SK-N-SH (cell line): ENCODE measurements around the gene ZNF664. TPM values are rescaled to one million over a fixed set of nuclear protein-coding genes. Genes with fewer than 3 reads are reported as not detected.

ENCODE experiments used
- CTCF ChIA-PET: fragments of 300-600, 350-600 bp; formaldehyde crosslinking; extraction: SDS; loops from one replicate; lab custom pipeline; 2021; lab: Yijun Ruan, JAX
- POLR2A ChIA-PET: fragments of 350-600 bp; sonication (Branson Sonifier 250); formaldehyde crosslinking; extraction: SDS; loops from one replicate; lab custom pipeline; 2020; ENCODE audit warnings: antibody characterized with exemption, inconsistent platforms; lab: Yijun Ruan, JAX
- DNase-seq: peaks from one replicate; pipeline ENCODE4 v3.0.0; 2012
- H2AFZ ChIP-seq: fragments of 200-600 bp; sonication (generic); 2 replicates; pipeline ENCODE4 v1.8.1; 2016; ENCODE audit warnings: antibody characterized with exemption, mild to moderate bottlenecking, low read depth
- H3F3A ChIP-seq: fragments of 200-600 bp; sonication (generic); replicated peaks from 2 replicates; pipeline ENCODE3; 2016; ENCODE audit warnings: antibody characterized with exemption, mild to moderate bottlenecking; ENCODE audit not compliant: insufficient read depth
- H3K27ac ChIP-seq, 2 experiments: fragments of 200-500 bp in 1 of 2; fragments of 200-600 bp in 1 of 2; sonication (Bioruptor generic) in 1 of 2; sonication (generic), shearing (Covaris generic) in 1 of 2; 2 replicates each; pipeline versions ENCODE4 v1.5.1 to v1.6.1; 2014 to 2016; ENCODE audit warnings: low read depth in 2 of 2, inconsistent platforms in 1 of 2, low read length in 1 of 2, mild to moderate bottlenecking in 1 of 2, mixed read lengths in 1 of 2
- H3K27me3 ChIP-seq: fragments of 200-600 bp; sonication (generic), shearing (Covaris generic); 2 replicates; pipeline ENCODE4 v1.6.1; 2016; ENCODE audit warnings: mixed run types; ENCODE audit not compliant: insufficient read depth
- H3K36me3 ChIP-seq, 2 experiments: fragments of 200-500 bp in 1 of 2; fragments of 200-600 bp in 1 of 2; sonication (Bioruptor generic) in 1 of 2; sonication (generic) in 1 of 2; replicated peaks in 1 of 2; 2 replicates each; pipeline versions ENCODE3 to v1.5.1; 2014 to 2016; ENCODE audit warnings: low read length in 1 of 2, mild to moderate bottlenecking in 1 of 2; ENCODE audit not compliant: insufficient read depth in 2 of 2, control insufficient read depth in 1 of 2
- H3K4me1 ChIP-seq, 2 experiments: fragments of 200-500 bp in 1 of 2; fragments of 200-600 bp in 1 of 2; sonication (Bioruptor generic) in 1 of 2; sonication (generic), shearing (Covaris generic) in 1 of 2; 2 replicates each; pipeline versions ENCODE4 v1.5.1 to v1.6.1; 2014 to 2016; ENCODE audit warnings: low read depth in 1 of 2, low read length in 1 of 2, mixed run types in 1 of 2; ENCODE audit not compliant: insufficient read depth in 2 of 2, control insufficient read depth in 1 of 2
- H3K4me2 ChIP-seq: fragments of 200-600 bp; sonication (generic), shearing (Covaris generic); 2 replicates; pipeline ENCODE4 v1.6.1; 2017; ENCODE audit warnings: mixed run types
- H3K4me3 ChIP-seq, 2 experiments: fragments of 200-500 bp in 1 of 2; fragments of 200-600 bp in 1 of 2; sonication (Bioruptor generic) in 1 of 2; sonication (generic), shearing (Covaris generic) in 1 of 2; 2 replicates each; pipeline versions ENCODE4 v1.5.1 to v1.8.1; 2014 to 2016; ENCODE audit warnings: low read depth in 2 of 2, inconsistent platforms in 1 of 2, low read length in 1 of 2, mild to moderate bottlenecking in 1 of 2, mixed read lengths in 1 of 2, moderate library complexity in 1 of 2
- H3K79me2 ChIP-seq: fragments of 200-600 bp; sonication (generic); 2 replicates; pipeline ENCODE4 v1.8.1; 2017; ENCODE audit warnings: mild to moderate bottlenecking; ENCODE audit not compliant: insufficient read depth
- H3K9ac ChIP-seq: fragments of 200-600 bp; sonication (generic); 2 replicates; pipeline ENCODE4 v1.6.1; 2017; ENCODE audit warnings: mixed run types
- H3K9me2 ChIP-seq: fragments of 200-600 bp; sonication (generic); 2 replicates; pipeline ENCODE4 v1.6.1; 2017; ENCODE audit warnings: mixed run types
- H3K9me3 ChIP-seq: fragments of 200-600 bp; sonication (generic); 2 replicates; pipeline ENCODE4 v1.6.1; 2017; ENCODE audit warnings: mixed run types, mild to moderate bottlenecking, moderate library complexity
- H4K20me1 ChIP-seq: fragments of 200-600 bp; sonication (generic); 2 replicates; pipeline ENCODE4 v1.6.1; 2017; ENCODE audit warnings: mild to moderate bottlenecking, mixed run types; ENCODE audit not compliant: insufficient read depth
- FOSL2 ChIP-seq: IDR thresholded peaks from 2 replicates; pipeline ENCODE4 v1.4.0; 2012; ENCODE audit warnings: low read depth, mild to moderate bottlenecking, moderate library complexity, borderline replicate concordance
- FOXJ3 ChIP-seq: sonication (generic); formaldehyde crosslinking; IDR thresholded peaks from 2 replicates; pipeline ENCODE4 v1.5.1; 2020; ENCODE audit warnings: mild to moderate bottlenecking, missing genetic modification reagents
- FOXM1 ChIP-seq: IDR thresholded peaks from 2 replicates; pipeline ENCODE4 v1.4.0; 2012; ENCODE audit warnings: low read depth, mild to moderate bottlenecking
- GABPA ChIP-seq: IDR thresholded peaks from 2 replicates; pipeline ENCODE4 v1.4.0; 2012; ENCODE audit warnings: low read depth, mild to moderate bottlenecking
- GATA2 ChIP-seq: sonication (generic); formaldehyde crosslinking; IDR thresholded peaks from 2 replicates; pipeline ENCODE4 v1.5.0; 2020; ENCODE audit warnings: mild to moderate bottlenecking, missing genetic modification reagents
- MXI1 ChIP-seq: IDR thresholded peaks from 2 replicates; pipeline ENCODE4 v1.6.1; 2012; ENCODE audit warnings: mild to moderate bottlenecking, low read depth, low read length, improper control_type of control experiment
- NRF1 ChIP-seq: IDR thresholded peaks from 2 replicates; pipeline ENCODE4 v1.6.1; 2012; ENCODE audit warnings: low read depth, mild to moderate bottlenecking, low read length
- POLR2AphosphoS5 ChIP-seq: IDR thresholded peaks from 2 replicates; pipeline ENCODE4 v1.6.1; 2012; ENCODE audit warnings: low read depth, low read length
- RCOR1 ChIP-seq: fragments of 150-350 bp; IDR thresholded peaks from 2 replicates; pipeline ENCODE4 v1.6.1; 2017; ENCODE audit warnings: antibody characterized with exemption, low read length
- RFX5 ChIP-seq: IDR thresholded peaks from 2 replicates; pipeline ENCODE4 v1.6.1; 2012; ENCODE audit warnings: mild to moderate bottlenecking, improper control_type of control experiment, low read length
- RXRA ChIP-seq: IDR thresholded peaks from 2 replicates; pipeline ENCODE4 v1.4.0; 2012; ENCODE audit warnings: low read depth, mild to moderate bottlenecking, borderline replicate concordance
- SIN3A ChIP-seq: IDR thresholded peaks from 2 replicates; pipeline ENCODE4 v1.6.1; 2012; ENCODE audit warnings: low read depth, mild to moderate bottlenecking, low read length, moderate library complexity, borderline replicate concordance
- TCF12 ChIP-seq: IDR thresholded peaks from 2 replicates; pipeline ENCODE4 v1.4.0; 2012
- TEAD4 ChIP-seq: IDR thresholded peaks from 2 replicates; pipeline ENCODE4 v1.4.0; 2012; ENCODE audit warnings: mild to moderate bottlenecking, borderline replicate concordance; ENCODE audit not compliant: insufficient read depth
- YY1 ChIP-seq: IDR thresholded peaks from 2 replicates; pipeline ENCODE4 v1.4.0; 2012; ENCODE audit warnings: low read depth, mild to moderate bottlenecking
- WGBS: methylation state at CpG from one replicate; pipeline ENCODE4 v1.1.6; 2017; ENCODE audit warnings: low lambda C conversion rate; 5-methylcytosine and 5-hydroxymethylcytosine counted together
- polyA plus RNA-seq, 3 experiments: library from polyadenylated mRNA; depleted of rRNA; stranded (reverse); fragments of >200 nt; gene quantifications; 2 replicates each; pipeline ENCODE4 v1.2.3, GENCODE V29; 2012
- TF ChIP-seq, protein P1 (sequence below): IDR thresholded peaks from 2 replicates; pipeline ENCODE4 v1.6.1; 2012; ENCODE audit warnings: mild to moderate bottlenecking, low read depth, low read length, moderate library complexity
- TF ChIP-seq, protein P2 (sequence below): IDR thresholded peaks from 2 replicates; pipeline ENCODE4 v1.4.0; 2012; ENCODE audit warnings: low read depth, borderline replicate concordance

Gene ZNF664
- polyA plus RNA-seq, 1 of the 3 experiments (the other 2 are of a cell fraction): 34.9 TPM

DNA sequence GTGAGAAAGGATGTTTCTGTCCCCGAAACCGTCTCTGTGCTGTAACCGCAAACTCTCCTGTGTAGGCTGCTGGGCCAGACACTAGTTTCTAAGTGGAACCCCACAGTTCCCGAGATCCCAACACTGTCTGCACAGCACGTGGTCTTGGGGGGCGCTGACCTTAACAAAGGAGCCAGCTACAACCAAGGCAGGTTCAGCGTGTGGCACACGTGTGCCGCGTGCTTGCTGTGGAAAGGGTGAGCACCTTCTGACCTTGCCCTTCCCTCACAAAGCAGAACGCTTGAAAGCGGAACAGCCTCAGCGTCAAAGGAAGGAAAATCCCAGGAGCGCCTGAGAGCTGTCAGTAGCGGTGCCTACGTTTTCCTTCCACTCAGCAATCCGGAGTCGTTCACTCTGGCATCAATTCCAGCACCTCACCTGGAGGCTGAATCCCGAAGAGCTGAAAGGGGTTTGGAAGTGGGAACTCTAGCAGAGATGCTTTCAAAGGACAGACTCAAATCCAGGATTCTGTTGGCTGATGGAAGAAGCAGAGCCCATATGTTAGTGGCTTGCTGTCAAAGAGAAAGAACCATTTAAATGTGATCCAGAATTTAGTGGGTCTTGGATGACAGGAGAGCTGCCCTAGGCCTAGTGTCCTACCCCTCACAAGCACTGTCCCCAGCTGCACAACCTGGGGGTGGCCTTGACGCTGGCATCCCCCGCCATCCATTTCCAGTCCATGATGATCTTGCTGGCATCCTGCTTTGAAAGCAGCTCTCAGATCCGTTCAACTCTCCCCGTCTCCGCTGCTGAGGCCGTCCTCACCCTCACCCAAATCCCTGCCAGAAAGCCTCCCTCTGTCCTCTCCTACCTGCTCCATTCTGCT, 27.5 kb upstream of the ZNF664 start:
- WGBS: 94% methylated on average over 24 of the region's 25 CpGs
- TF ChIP-seq GATA2 (CRISPR knock-in tag) (no peak), FOSL2 (no peak), RFX5 (no peak), NRF1 (no peak), TCF12 (no peak), RXRA (no peak), FOXM1 (no peak)
- TF ChIP-seq, protein P1, sequence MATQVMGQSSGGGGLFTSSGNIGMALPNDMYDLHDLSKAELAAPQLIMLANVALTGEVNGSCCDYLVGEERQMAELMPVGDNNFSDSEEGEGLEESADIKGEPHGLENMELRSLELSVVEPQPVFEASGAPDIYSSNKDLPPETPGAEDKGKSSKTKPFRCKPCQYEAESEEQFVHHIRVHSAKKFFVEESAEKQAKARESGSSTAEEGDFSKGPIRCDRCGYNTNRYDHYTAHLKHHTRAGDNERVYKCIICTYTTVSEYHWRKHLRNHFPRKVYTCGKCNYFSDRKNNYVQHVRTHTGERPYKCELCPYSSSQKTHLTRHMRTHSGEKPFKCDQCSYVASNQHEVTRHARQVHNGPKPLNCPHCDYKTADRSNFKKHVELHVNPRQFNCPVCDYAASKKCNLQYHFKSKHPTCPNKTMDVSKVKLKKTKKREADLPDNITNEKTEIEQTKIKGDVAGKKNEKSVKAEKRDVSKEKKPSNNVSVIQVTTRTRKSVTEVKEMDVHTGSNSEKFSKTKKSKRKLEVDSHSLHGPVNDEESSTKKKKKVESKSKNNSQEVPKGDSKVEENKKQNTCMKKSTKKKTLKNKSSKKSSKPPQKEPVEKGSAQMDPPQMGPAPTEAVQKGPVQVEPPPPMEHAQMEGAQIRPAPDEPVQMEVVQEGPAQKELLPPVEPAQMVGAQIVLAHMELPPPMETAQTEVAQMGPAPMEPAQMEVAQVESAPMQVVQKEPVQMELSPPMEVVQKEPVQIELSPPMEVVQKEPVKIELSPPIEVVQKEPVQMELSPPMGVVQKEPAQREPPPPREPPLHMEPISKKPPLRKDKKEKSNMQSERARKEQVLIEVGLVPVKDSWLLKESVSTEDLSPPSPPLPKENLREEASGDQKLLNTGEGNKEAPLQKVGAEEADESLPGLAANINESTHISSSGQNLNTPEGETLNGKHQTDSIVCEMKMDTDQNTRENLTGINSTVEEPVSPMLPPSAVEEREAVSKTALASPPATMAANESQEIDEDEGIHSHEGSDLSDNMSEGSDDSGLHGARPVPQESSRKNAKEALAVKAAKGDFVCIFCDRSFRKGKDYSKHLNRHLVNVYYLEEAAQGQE: no peak
- ChIA-PET POLR2A (interaction anchor here (0.6 kb wide), 1 partner anchor 580 kb away, joined by 3 read pairs; no protein-coding TSS in a partner anchor), CTCF (no interaction called here)
- Histone ChIP-seq H3F3A (no peaks in the 10 kb centered on the region), H3K9ac (no peak overlapping the region), H3K79me2 (peaks cover 4% of the 10 kb centered on the region; the same call in 1 of the 2 replicates), H3K27ac (no peak overlapping the region), H3K27me3 (no peaks in the 10 kb centered on the region), H3K36me3 (peaks cover 16 to 44% of the 10 kb centered on the region in 2 experiments), H3K4me1 (peaks cover 0 to 7% of the 10 kb centered on the region in 2 experiments; a peak in 1 of 4 replicates), H2AFZ (no peak overlapping the region), H3K9me2 (no peaks in the 10 kb centered on the region), H3K9me3 (no peaks in the 10 kb centered on the region), H4K20me1 (peaks cover 12% of the 10 kb centered on the region; the same call in 1 of the 2 replicates), H3K4me2 (no peak overlapping the region), H3K4me3 (no peak overlapping the region)
- DNase-seq: no peak

DNA sequence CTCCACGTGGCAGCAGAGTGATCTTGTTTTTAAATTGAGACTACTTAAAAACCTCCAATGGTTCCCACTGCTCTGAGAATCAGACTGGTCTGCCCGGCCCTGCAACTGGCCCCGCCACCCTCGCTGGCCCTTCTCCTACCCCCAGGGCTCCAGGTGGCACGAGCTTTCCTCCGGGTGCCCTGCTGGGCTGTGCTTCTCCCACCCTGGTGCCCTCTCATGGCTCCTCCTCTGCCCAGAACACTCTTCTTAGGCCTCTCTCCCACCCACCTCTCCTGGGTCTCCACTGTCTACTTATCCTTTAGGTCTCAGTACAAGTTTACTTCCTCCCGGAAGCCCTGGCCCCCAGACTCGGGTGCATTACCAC, 26.9 kb upstream of the ZNF664 start:
- POLR2A ChIA-PET: no interaction called here
- no peak for DNase-seq
- no peak overlapping the region for H3K4me3 ChIP-seq
- no peaks in the 10 kb centered on the region for H3K9me2 ChIP-seq
- peaks cover 18% of the 10 kb centered on the region; the same call in 1 of the 2 replicates for H4K20me1 ChIP-seq
- H3K27me3 ChIP-seq: no peaks in the 10 kb centered on the region
- no peaks in the 10 kb centered on the region for H3F3A ChIP-seq
- H3K9ac ChIP-seq: no peak overlapping the region
- H3K27ac ChIP-seq: no peak overlapping the region
- 70% methylated on average over 8 of the region's 8 CpGs for WGBS
- H3K4me2 ChIP-seq: no peak overlapping the region
- H3K36me3 ChIP-seq: peaks cover 16 to 41% of the 10 kb centered on the region in 2 experiments
- no peaks in the 10 kb centered on the region for H3K9me3 ChIP-seq
- H2AFZ ChIP-seq: no peak overlapping the region
- CTCF ChIA-PET: no interaction called here
- peaks cover 10% of the 10 kb centered on the region; the same call in 1 of the 2 replicates for H3K79me2 ChIP-seq
- peaks cover 0 to 7% of the 10 kb centered on the region in 2 experiments; a peak in 1 of 4 replicates for H3K4me1 ChIP-seq
- no peak for TF ChIP-seq FOXJ3 (CRISPR knock-in tag)
- no peak for TF ChIP-seq TEAD4
- no peak for TF ChIP-seq GABPA
- no peak for TF ChIP-seq GATA2 (CRISPR knock-in tag)
- no peak for TF ChIP-seq RCOR1
- no peak for TF ChIP-seq FOXM1
- TF ChIP-seq RXRA: no peak
- TF ChIP-seq YY1: no peak
- no peak for TF ChIP-seq MXI1
- TF ChIP-seq SIN3A: no peak
- TF ChIP-seq, protein P2, sequence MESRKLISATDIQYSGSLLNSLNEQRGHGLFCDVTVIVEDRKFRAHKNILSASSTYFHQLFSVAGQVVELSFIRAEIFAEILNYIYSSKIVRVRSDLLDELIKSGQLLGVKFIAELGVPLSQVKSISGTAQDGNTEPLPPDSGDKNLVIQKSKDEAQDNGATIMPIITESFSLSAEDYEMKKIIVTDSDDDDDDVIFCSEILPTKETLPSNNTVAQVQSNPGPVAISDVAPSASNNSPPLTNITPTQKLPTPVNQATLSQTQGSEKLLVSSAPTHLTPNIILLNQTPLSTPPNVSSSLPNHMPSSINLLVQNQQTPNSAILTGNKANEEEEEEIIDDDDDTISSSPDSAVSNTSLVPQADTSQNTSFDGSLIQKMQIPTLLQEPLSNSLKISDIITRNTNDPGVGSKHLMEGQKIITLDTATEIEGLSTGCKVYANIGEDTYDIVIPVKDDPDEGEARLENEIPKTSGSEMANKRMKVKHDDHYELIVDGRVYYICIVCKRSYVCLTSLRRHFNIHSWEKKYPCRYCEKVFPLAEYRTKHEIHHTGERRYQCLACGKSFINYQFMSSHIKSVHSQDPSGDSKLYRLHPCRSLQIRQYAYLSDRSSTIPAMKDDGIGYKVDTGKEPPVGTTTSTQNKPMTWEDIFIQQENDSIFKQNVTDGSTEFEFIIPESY: no peak
- TF ChIP-seq FOSL2: no peak
- TF ChIP-seq POLR2AphosphoS5: no peak
- TF ChIP-seq, protein P1: no peak
